Left renal cortex interstitium (tissue), 4 donors: ENCODE data around the gene TAS2R9. TPM values are rescaled to one million over a fixed set of nuclear protein-coding genes. Genes with fewer than 3 reads are reported as not detected.
"Not testable (repeated sequence)": the region's sequence is repeated elsewhere in the genome, so short reads cannot be mapped to it uniquely, and the experiment has no call there.

Source experiments
- DNase-seq, 4 donors: peaks; one replicate each; pipeline ENCODE4 v3.0.0-alpha.2; 2013; ENCODE audit warnings: low read depth in 4 of 4, low spot score in 2 of 4, missing footprints in 1 of 4
- polyA plus RNA-seq, 4 donors: library from polyadenylated mRNA; unstranded; fragments of 120-200 nt; gene quantifications; one replicate each; pipeline ENCODE4 v1.2.1, GENCODE V29; 2013; ENCODE audit not compliant: insufficient read length in 4 of 4

The TAS2R9 gene, protein sequence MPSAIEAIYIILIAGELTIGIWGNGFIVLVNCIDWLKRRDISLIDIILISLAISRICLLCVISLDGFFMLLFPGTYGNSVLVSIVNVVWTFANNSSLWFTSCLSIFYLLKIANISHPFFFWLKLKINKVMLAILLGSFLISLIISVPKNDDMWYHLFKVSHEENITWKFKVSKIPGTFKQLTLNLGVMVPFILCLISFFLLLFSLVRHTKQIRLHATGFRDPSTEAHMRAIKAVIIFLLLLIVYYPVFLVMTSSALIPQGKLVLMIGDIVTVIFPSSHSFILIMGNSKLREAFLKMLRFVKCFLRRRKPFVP
- under 1 TPM in 1 of 4 donors, not detected in 3; 0.09 TPM for polyA plus RNA-seq

DNA sequence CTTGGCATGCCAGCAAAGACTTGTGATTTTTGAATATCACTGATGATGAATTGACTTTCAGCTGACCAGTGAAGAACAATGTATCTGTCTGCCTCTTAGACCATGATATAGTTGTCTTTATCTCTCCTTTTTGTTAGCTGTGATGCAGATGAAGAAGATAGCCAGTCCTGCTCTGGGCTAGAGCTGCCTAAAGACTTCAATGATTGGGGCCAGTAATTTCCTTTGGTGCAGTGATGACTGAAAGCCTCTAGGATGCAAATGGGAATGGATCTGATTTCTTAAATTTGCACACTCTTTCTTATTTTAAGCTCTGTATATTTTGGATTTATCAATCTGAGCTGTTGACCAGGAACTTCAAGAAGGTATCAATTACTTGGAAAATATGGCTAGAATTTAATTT, at the start of gene TAS2R9:
Gene TAS2R9, minus strand, starts transcription at position 101 of the 400 bp plus-strand sequence. Its CDS starts 93 bp downstream, at position 8.
- no peak for DNase-seq

DNA sequence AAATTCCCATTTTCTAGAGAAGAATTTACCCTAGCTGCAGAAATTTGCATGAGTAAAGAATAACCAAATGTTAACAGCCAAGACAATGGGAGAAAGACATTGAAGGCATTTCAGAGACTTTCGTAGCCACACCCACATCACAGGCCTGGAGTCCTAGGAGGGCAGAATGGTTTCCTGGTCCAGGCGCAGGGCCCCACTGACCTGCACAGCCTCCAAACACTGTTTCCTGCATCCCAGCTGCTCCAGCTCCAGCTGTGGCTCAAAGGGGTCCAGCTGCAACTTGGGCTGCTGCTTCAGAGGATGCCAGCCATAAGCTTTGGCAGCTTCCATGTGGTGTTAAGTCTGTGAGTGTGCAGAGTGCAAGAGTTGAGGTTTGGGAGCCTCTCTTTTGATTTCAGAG, 45.8 kb upstream of the TAS2R9 start:
- no peak for DNase-seq

DNA sequence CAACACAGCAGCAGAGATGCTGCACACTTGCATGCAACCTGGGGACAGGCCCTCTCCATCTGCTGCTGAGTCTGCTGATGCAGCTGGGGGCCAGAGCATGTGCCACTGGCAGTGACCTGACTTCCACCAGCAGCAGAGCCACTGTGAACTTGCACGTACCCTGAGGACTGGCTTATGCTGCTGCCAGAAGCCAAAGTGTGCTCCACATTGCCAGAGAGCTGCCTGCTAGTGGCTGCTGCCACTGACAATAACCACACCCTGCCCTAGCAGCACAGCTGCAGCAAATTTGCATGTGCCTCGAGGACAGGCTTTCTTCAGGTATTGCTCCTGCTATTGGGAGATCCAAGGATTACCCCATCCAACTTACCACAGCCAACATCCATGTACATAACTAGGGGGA, 43.8 kb upstream of the TAS2R9 start:
- no peak for DNase-seq

DNA sequence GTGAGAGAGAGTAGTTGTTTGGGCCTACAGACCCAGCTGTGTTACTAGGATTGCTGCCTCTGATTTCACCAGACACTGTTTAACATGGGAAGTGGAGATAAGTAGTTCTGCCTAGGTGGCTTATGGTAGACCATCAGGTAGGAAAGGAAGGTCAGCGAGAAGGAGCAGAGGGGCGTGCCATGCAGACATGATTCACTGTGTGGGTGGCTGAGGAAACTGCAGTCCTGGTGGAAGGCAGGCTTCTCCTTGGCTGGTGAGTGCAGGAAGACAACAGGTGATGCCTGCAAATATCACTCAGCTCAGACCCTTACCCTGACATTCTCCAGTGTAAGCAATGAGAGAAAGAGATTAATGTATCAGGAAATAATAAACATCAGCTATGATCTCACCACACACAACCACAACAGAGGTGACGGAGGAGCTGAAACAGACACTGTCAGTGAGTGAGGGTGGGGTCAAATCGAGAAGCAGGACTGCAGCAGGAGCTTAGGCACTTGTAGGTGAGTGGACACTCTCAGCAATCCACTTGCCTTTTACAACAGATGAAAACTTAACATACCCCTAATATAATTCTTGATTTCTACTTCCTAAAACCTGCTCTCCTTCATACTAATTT, 41.4 kb upstream of the TAS2R9 start:
- DNase-seq = no peak

DNA sequence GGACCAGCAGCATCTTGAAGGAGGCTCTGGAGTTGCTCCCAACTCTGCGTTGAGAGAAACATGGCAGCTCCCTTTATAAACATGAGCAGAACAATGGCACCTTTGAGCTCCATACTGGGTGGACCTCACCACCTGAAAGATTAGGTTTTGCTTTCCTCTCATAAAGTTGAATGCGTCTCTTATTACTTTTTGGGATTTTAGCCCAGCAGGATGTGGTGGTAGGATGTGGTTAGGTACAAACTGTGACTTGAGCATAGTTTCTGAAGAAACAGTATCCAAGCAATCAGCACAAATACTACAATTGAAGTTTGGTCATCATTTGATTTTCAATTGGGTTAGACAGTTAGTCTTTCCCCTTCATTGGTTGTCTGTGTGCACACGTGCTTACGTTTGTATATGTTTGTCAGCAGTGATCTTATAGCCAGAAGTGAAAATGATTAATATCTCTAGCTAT, 39.5 kb upstream of the TAS2R9 start, which contains the start of gene PRR4:
Gene PRR4, minus strand, starts transcription at position 51 of the 454 bp plus-strand sequence. Its CDS starts 38 bp downstream, at position 13.
- no peak for DNase-seq

DNA sequence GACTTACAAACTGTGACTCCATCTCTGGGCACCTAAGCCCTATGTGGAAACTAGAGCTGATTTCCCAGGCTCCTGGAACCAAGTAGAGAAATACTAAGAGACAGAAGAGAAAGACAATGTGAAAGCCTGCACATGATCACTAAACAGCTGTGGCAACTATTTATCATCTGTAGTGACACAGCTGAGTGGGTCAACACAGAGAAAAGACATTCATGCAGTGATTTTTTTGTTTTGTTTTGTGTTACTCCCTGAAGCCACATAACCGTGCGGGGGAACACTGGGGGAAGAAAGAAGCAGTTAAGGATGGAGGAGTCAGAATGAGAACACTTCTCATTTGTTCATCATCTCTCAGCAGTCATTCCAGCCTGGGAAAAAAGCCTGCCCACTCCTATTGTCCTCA, 37.8 kb upstream of the TAS2R9 start:
- DNase-seq = no peak

DNA sequence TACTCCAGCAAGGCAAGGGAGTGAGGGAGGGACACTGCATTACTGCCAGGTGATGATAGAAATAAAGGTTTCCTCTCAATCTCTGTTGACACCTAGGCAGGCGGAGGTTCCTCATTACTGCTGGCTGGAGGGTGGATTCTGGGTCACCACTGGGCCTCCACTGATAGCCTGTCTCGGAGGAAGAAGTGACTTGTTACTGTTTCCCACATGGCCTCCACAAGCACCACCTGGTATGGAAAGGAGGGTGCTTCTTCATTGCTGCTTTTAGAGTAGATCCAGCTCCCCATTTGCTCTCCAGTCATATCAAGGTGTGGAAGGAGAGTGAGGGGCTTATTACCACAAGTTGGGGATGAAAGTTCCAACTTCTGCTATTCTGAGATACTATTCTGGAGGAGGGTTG, 32.9 kb upstream of the TAS2R9 start:
- no peak for DNase-seq

DNA sequence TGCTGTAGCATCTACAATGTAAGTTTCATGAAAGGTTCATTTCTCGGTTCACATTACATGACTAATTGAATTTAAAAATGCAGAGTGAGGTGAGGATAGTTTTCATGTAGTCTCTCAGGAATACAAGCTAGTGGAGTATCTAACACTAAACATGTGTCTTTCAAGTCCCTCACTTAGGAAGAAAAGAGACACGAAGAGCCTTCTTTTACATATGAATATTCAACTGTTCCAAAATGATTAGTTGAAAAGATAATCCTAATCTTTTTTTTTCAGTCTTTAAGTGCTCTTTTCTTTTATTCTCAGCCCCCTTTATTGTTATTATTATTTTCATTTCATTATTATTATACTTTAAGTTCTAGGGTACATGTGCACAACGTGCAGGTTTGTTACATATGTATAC, 28.5 kb upstream of the TAS2R9 start:
- DNase-seq = no peak

DNA sequence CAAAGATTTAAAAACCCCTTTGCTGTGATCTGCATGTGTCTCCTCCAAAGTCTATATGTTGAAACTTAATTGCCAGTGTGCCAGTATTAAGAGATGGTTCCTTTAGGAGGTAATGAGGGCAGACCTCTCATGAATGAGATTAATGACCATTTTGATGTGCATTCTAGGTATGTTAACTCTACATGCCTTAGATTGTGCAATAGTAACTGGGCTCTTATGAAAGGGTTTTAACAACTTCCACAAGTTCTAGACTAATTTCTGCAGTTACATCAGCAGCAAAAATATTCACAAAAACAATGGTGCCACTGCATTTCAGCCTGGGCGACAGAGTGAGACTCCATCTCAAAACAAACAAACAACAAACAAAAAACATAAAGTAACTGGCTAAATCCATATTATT, 20.0 kb upstream of the TAS2R9 start:
- DNase-seq = no peak

DNA sequence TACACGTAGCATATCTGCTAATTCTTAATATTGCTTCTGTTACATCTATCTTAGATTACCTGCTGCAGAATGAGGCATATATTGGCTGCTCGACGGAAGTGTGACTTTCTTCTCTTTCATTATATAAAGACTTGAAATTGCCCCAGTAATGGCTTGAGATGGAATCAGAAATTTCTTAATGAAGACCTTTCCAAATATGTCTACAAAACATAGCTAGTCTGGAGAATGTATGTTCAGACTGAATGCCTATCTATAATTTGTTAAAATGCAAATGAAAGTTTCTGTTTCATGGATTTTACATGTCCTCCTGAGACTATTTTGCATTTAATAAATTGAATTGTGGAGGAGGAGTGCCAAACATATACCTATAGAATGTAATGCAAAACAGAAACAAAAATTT, 16.3 kb upstream of the TAS2R9 start, which contains the start of gene TAS2R10:
Gene TAS2R10, minus strand, starts transcription at position 101 of the 400 bp plus-strand sequence. Its CDS starts 89 bp downstream, at position 12.
- no peak for DNase-seq

DNA sequence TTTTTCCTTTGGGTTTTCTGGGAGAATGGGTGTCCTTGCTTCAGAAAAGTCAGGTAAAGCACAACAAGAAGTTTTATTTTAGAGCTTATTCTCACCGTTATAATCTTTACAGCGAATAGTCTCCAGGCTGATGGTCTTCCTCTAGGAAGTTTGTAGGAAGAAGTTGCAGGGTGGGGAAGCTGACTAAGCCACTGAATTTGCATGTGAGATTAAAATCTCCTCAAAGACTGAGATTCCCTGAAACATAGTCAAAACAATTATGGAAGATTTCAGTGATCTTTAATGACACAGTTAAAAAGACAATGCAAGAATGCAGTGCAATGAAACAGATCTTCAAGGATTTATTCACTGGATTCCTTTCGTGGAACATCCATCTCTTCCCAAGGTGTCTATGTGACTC, 15.0 kb upstream of the TAS2R9 start:
- DNase-seq = no peak

DNA sequence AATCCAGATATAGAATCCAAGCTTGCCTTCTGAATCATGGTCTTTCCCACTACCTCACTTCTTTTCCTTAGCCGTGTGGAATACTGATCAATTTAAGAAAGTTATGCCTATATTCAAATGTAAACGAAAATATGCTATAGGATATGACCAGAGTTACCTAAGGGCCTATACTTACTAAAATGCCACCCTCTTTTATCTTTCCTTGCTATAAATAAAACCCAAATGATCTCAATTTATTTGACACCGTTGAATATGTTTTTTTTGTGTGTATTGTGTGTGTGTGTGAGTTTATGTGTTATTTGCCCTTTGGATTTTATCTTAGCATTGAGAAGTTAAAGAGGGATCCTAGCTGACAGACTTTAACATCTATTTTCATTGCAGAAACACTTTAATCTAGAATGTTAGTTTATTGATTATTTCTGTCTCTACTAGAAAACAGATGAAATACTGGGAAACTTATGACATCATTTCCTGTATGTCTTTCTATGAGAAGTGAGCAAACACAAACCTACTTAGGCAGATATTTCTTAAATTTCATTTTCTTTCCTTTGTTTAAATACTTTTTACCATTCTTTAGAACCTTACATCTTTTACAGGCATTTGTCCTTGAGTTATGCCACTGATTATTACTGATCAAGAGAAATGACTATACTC, 2.0 kb upstream of the TAS2R9 start:
- DNase-seq = no peak

DNA sequence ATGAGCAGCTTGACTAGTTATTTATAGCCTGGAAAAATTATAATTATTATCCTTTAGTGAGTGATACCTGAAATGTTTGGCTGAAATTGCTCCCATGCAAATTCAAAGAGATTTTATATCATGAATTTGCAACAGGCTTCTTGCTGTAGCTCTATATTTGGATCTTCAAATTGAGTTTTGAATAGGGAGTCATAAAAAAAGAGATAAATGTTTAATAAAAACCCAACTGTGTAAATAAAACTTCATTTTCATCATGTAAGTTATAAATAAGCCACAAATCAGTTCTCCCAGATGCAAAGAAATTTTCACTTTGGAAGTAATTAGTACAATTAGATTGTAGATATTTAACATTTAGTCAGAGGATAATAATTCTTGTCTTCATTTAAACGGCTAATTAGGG, 2.8 kb downstream of the TAS2R9 start, which contains the start of gene TAS2R8:
Gene TAS2R8, minus strand, starts transcription at position 101 of the 400 bp plus-strand sequence. CDS start 306 bp downstream, outside the sequence.
- DNase-seq = no peak

DNA sequence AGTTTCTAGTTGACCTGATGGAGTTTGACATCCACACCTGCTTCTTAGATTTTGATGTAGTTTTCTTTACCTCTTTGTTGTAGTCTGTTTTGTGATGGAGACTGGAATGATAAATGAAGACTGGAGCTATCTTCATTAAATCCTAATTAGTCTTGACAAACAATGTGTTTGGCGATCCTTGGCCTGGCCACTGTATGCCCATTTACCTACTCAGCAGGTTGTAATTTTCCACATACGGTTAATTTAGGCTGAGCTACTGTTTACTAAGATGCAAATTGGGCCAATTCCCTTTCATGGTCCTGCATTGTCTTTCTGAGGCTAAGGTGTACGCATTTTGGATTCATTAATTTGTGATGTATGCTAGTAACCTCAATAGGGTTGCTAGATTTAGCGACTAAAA, 7.4 kb downstream of the TAS2R9 start, which contains the start of gene TAS2R7:
Gene TAS2R7, minus strand, starts transcription at position 41 of the 400 bp plus-strand sequence. CDS start 57 bp downstream, outside the sequence.
- no peak for DNase-seq

DNA sequence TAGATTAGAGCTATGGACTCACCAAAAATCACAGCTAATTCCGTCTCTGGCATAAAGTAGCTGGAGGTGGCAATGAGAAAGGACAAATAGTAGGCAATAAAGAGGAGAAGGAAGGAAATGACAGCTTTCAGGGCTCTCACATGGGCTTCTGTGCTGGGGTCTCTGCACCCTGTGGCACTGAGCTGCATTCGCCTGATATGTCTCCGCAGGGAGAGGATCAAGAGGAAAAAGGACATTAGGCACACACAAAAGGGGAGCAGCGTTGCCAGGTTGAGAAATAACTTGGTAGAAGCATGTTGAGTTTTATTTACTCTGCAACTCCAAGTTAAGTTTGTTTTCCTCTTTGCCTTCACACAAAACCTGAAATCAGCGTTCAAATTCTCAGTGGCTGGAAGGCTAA, 8.2 kb downstream of the TAS2R9 start:
- no peak for DNase-seq

DNA sequence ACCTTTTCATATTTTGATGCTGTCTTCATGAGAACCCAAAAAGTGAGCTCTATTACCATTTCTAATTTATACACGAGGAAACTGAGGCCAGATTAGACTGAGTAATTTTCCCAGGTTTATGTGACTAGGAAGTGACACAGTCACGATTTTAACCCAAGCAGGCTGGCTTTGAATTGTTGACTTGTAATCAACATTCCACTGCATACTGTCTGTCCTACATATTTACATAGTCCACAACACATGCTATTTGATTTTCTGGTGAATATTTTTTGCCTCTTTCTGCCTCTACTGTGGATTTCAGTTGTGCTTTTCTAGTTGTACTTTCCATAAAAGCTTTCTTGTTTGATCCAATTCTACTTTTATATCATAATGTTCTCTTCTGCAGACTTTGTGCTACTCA, 15.7 kb downstream of the TAS2R9 start:
- no peak for DNase-seq

DNA sequence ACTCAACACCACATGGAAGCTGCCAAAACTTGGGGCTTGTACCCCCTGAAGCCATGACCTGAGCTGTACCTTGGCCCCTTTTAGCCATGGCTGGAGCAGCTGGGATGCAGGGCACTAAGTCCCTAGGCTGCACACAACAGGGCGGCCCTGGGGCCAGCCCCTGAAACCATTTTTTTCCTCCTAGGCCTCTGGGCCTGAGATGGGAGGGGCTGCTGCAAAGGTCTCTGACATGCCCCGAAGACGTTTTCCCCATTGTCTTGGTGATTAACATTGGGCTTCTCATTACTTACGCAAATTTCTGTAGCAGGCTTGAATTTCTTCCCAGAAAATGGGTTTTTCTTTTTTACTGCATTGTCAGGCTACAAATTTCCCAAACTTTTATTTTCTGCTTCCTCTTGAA, 18.2 kb downstream of the TAS2R9 start:
- DNase-seq = not testable (repeated sequence)

DNA sequence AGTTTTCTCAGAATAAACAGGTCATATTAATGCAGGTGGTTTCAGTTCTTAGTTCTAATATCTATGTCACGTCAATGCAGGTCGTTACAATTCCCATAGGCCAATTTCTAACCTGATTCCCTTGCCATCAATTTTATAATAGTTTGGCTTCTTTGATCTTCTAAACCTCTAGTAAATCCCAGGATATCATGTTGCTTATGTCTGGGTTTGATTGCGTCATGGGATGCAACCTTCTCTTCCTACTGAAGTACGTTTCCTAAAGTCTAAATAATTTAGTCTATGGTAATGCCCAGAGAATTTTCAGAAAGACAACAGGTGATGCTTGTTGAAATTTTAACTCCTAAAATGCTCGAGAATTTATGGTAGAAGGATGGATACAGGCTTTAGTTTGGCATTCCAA, 26.7 kb downstream of the TAS2R9 start:
- DNase-seq = no peak

DNA sequence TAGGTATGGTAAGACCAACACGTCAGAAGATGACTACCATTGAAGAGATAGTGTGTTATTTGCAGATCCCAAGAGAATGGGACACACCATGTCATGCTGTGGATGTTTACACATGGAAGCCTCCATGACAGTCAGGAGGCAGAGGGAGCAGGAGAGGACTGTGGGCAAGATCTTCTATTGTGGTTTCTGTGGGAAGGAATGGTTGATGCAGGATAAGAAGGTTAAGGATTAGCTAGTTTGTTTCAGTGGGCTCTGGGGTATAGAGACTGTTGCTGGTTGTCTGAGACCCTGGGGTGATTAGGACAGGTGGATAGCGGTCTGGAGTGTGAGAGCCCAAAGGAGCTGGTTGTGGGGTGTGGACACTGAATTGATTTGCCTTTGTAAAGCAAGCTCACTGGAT, 30.9 kb downstream of the TAS2R9 start:
- DNase-seq = no peak

DNA sequence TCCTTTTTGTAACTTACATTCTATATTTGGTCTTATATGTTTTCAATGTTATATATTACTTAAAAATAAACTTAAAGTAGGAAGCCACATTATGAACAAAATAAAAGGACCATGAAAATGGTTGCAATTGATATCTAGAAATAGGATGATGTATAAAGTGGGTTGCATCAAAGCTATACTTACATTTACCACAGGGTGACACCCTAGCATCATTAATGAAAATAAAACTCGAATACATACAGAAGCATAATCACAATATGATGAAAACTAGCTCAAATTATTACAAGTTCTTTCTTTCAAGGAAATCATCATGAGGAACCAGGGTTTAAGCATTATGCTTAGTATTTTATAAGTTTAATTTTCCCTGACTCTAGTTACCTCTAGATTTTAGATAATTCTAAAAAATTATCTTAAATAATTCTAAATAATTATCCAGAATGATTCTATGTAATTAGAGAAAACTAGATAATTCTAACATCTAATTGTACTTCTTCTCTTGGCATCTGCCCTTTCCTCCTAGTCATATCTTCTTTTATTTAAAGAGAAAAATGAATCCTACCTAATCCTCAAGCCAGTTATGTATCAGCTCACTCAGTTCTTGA, 38.7 kb downstream of the TAS2R9 start:
- no peak for DNase-seq

DNA sequence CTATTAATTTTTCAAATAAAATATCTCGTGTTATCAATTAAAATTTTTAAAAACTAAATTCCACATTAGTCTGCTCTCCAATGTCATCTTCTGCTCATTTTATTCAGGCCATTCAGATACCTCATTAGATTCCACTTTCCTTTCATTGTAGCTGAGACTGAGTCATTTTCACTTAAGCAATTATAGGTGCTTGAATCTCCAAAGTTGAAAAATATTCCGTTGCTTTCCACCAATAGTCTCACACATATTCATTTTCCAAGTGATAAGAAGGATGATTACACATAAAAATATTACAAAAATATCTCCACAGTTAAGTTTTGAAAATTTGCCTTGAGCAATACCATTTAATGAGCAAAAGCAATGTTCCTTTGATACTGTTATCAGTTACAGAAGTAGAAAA, 50.3 kb downstream of the TAS2R9 start:
- no peak for DNase-seq
